Activated CD8-positive, alpha-beta memory T cell treated with anti-CD3 and anti-CD28 coated beads, Interleukin-2, amount 50 U/mL, for 24 hours (primary cell): ENCODE results near the gene MSMB.
"Not testable (repeated sequence)": the region's sequence is repeated elsewhere in the genome, so short reads cannot be mapped to it uniquely, and the experiment has no call there.

ENCODE experiments used
- DNase-seq: peaks from one replicate; pipeline ENCODE4 v3.0.0-alpha.2; 2020; ENCODE audit errors: extremely low read depth

Gene MSMB

GRCh38 chr10:46069771-46070463 lies 23.8 kb upstream of the MSMB start:
- no peak for DNase-seq

DNA sequence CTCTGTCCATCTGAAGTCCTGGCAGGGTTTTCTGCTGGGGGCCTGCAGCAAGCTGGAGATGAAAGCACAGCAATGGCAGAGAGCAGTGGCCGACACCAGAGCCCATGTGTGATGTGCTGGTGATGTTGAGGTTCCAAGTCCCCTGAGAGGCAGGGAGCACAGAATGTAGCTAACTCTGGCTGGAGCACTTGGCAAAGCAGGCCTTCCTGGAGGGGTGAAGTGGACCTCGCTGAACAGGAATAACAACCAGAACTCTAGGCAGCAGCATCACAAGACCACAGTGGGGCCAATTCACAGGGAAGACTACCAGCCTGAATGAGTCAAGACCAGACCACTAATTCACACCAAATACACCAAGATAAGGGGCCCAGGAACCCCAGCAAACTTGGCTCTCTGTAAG lies 22.8 kb upstream of the MSMB start:
- no peak for DNase-seq

DNA sequence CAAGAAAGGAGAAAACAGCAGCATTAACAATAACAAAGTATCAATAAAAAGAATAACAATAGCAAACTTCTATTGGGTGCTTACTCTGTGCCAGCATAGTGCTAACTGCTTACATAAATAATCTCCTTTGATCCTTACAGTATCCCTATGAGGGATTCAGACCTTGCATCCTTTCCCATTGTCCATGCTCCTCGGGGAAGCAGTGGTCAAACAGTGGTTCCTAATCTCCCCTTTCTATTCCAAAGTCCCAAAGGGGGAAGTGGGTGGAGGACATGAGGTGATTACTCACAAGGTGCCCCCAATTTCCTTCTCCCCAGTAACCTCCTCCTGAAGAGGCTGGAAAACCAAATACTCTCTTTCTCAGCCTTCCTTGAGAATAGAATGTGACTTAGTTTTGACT lies 22.0 kb upstream of the MSMB start:
- no peak for DNase-seq

- no peak for DNase-seq
Measured at GRCh38 chr10:46064269-46064817, 18.3 kb upstream of the MSMB start.

- no peak for DNase-seq
Measured at GRCh38 chr10:46062723-46063428, 16.8 kb upstream of the MSMB start.

GRCh38 chr10:46060706-46061105 lies 14.6 kb upstream of the MSMB start:
- no peak for DNase-seq

GRCh38 chr10:46057927-46058326 lies 11.9 kb upstream of the MSMB start:
- DNase-seq, result not testable (repeated sequence)

GRCh38 chr10:46057038-46057437 lies 11.0 kb upstream of the MSMB start:
- DNase-seq, result no peak

- no peak for DNase-seq
Measured at GRCh38 chr10:46055771-46056170, 9.7 kb upstream of the MSMB start.

DNA sequence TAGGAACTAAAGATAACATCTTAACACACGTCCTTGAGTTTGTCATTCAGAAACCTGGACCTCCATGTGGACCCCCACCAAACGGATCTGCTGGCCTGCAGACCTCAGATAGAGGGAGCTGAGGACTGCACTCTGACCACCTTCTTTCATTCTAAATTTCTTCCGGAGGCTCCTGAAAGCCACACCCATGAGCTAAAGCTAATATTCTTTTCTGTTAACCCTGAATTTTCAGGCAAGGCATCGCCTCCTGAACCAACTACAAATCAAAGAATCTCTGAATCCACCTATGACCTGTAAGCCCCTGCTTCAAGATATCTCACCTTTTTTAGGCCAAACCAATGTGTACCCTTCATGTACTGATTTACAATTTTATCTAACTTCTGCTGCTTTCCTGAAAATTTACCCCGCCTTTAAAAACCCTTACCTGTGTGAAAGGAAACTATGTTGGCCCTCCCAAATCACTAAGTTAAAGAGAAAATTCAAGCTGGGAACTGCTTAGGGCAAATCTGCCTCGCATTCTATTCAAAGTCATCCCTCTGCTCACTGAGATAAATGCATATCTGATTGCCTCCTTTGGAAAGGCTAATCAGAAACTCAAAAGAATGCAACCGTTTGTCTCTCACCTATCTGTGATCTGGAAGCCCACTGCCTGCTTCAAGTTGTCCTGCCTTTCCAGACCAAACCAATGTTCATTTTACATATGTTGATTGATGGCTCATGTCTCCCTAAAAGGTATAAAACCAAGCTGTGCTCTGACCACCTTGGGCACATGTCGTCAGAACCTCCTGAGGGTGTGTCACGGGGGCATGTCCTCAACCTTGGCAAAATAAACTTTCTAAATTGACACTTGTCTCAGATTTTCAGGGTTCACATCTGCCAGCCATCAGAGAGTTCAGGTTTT lies 7.7 kb upstream of the MSMB start:
- no peak for DNase-seq

GRCh38 chr10:46052791-46053375 lies 6.8 kb upstream of the MSMB start:
- no peak for DNase-seq

- DNase-seq, result no peak
Measured at GRCh38 chr10:46052057-46052790, 6.2 kb upstream of the MSMB start.

GRCh38 chr10:46050941-46051623 lies 5.0 kb upstream of the MSMB start:
- no peak for DNase-seq

DNA sequence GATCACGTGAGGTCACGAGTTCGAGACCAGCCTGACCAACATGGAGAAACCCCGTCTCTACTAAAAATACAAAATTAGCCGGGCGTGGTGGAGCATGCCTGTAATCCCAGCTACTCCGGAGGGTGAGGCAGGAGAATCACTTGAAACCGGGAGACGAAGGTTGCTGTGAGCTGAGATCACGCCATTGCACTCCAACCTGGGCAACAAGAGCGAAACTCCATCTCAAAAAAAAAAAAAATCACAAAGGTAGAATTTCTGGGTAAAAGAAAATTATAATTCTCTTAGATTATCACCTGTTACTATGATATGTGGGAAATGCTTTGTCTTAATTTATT lies 3.4 kb upstream of the MSMB start:
- not testable (repeated sequence) for DNase-seq

DNA sequence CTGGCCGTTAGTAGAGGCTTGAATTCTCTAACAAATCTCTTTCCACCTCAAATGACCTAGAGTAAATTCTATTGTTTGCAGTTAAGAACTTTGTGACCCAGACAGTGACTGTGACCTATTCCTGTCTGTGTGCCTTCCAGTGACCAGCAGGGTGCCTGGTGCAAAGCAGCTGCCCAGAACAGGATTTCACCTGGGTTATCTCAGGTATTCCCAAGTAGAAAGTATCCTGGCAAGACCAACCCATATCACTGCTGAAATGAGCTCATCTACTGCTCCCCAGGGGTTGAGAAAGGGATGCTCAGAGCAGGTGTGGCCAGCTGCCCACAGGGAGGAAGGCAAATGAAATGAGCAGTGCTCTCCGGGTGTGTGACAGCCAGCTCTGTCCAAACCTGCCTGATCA lies 2.1 kb upstream of the MSMB start:
- no peak for DNase-seq

GRCh38 chr10:46042527-46042926 lies 3.5 kb downstream of the MSMB start:
- no peak for DNase-seq

GRCh38 chr10:46040004-46040403 lies 6.1 kb downstream of the MSMB start:
- DNase-seq, result no peak

DNA sequence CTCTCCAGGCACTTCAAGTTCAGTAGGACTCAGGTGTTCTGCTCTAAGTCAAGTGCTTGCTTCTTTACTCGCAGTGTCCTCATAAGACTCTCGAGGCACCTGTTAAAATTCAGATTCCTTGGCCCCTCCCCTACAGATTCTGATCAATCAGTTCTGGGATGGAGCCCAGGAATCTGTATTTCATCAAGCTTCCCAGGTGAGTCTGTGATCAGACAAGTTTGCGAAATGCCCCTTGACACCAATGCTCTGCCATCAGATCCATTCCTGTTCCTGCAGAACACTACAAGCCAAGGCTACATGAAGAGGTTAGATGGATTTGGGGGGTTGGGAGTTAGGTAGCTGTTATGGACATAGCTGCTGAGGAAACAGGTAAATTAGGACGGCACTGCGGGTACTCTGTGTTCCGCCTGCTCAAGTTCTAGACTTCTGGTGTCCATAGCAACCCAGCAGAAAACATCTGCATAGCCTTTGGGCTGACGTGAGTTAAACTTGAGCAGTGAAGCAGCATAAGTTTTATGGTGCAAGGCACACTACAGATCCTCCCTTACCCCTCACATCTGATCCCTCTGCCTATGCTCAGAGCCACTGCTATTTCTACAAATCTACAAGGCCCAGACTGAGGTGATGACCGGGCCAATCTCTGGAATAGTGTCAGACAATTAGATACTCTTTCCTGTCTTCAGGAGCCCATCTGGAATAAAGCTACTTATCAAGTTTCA lies 8.8 kb downstream of the MSMB start:
- no peak for DNase-seq

- DNase-seq, result no peak
Measured at GRCh38 chr10:46035923-46036849, 9.9 kb downstream of the MSMB start.
